Measurements from ENCODE around the gene SOWAHB.

DNA sequence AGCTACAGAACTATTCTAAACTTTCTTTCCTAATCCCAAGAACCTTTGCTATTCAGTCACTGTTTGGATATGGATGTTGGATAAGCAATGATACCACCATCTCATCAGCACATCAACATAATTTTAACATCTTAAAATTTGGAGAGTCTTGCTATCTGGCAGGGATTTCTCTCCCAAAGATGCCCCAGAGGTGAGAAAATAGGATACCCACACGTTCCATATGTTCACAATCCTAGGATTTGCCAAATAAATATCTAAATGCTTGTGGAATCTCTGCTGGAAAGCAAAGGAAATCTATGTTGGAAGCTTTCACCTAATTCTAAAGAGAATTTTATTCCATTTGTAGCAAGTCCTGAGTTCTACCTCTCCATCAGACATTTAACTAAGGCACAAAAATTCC, 24.4 kb downstream of the SOWAHB start:
- TF ChIP-seq CTCF (IDR thresholded peaks at IDR 0.05) (no peak), POLR2A (IDR thresholded peaks at IDR 0.05) (no peak)
